HG02981 (cell line): ENCODE measurements around the gene KCNMA1.
"Not testable (repeated sequence)": the region's sequence is repeated elsewhere in the genome, so short reads cannot be mapped to it uniquely, and the experiment has no call there.

Source experiments
- ATAC-seq: cut with Tn5 transposase; IDR thresholded peaks from one replicate; pipeline ENCODE4 v1.9.1; 2021; ENCODE audit warnings: mild to moderate bottlenecking, moderate library complexity; ENCODE audit not compliant: unreplicated experiment

KCNMA1 gene

GRCh38 chr10:77588886-77589285, 48.7 kb downstream of the KCNMA1 start:
- ATAC-seq = no peak

DNA sequence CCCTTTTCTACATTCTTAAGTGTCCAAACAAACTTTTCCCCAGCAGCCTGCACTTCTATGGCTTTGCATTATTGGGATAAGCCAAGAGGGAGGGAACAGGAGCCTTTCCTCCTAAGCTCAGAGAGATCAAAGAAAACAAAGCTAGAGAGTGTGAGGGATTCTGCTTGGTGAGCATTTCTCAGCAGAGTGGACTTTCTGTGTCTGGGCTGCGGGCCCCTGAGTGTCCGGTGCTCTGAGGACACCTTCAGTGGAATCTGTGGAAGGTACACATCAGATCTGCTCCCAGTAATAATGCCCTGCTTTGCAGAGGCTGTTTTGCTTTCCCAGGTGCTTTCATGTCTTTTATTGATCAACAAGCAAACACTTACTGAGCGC, 50.2 kb downstream of the KCNMA1 start:
- ATAC-seq = no peak

- no peak for ATAC-seq
Measured at GRCh38 chr10:77586719-77587415, 50.7 kb downstream of the KCNMA1 start.

GRCh38 chr10:77584938-77585337, 52.7 kb downstream of the KCNMA1 start:
- ATAC-seq = no peak

DNA sequence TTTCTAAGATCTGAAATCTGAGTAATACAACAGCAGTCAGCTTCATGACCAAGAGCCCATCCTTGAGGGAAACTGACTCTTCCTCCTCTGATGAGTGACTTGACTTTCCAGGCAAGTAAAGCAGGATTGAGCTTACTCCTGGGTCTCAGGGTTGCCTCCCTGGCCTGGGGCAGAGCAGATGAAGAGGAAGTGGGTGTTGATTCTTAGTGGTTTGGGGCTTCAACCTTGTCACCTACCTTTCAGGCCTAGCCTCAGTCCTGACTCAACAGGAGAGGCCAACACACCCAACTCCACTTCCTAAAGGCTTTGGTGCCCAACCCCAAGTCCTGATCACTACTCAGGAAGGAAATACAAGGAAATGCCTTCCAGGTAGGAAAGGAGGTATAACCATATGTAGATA, 54.1 kb downstream of the KCNMA1 start:
- ATAC-seq = no peak

- ATAC-seq = no peak
Measured at GRCh38 chr10:77582710-77583115, 54.9 kb downstream of the KCNMA1 start.

DNA sequence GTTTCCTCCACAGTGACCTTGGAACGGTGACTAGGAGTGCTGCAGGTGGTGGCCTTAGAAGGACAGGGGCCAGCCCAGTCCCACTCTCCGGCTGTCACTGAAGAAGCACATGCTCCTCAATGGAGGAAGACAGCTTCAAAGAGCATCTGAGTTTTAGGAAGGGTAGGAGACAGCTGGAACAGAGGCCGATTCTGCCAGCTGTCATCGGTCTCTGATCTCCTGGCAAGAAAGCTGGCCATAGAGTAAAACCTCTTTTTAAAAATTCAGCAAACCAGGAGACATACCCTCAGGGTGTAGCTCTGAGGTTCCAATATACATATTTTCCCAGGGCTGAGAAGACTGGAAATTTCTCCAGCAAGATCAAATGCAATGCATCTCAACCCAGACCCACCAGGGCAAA, 55.9 kb downstream of the KCNMA1 start:
- no peak for ATAC-seq

- ATAC-seq = no peak
Measured at GRCh38 chr10:77580482-77580881, 57.1 kb downstream of the KCNMA1 start.

- ATAC-seq = no peak
Measured at GRCh38 chr10:77578583-77579227, 58.9 kb downstream of the KCNMA1 start.

DNA sequence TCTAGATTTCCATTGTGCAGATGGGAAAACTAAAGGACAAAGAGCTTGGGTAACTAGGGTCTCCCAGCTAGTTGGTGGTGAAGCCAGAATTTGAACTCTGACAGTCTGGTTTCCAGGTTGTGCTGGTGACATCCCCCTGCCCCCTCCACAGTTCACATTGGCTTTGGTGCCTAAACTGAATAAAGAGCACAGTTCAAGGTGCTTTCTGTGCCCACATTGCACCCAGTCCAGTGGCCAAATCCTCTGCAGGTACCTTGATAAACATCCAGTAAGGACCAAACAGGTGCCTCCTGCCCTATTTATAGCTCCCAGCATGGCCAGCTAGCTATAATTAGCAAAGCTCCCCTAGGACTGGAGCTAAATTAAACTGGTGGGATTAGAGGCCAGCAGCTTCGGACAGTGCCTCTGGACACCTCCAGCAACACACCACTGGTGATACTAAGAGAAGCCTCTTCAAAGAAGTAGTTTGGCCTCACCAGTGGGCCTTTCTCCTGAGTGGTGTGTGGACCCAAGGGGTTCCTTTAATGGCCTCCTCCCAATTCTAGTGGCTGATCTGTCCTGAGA, 59.9 kb downstream of the KCNMA1 start:
- ATAC-seq = no peak

- no peak for ATAC-seq
Measured at GRCh38 chr10:77576444-77577032, 61.1 kb downstream of the KCNMA1 start.

DNA sequence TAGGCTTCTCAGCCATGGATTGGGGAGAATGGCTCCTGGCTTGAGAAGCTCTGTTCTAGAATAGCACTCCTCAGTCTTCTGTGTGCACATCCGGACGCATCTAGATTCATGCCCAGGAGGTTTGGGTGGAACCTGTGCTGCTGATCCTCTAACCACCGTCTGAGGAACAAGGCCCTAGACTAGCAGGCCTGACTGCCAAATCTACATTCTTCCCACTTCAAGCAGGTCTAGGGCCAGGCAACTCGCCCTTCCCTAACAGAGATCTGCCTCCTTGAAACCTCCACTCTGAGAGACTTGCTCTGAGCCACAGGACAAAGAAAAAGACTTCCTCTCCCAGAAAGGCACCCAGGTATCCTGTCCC, 61.6 kb downstream of the KCNMA1 start:
- no peak for ATAC-seq

DNA sequence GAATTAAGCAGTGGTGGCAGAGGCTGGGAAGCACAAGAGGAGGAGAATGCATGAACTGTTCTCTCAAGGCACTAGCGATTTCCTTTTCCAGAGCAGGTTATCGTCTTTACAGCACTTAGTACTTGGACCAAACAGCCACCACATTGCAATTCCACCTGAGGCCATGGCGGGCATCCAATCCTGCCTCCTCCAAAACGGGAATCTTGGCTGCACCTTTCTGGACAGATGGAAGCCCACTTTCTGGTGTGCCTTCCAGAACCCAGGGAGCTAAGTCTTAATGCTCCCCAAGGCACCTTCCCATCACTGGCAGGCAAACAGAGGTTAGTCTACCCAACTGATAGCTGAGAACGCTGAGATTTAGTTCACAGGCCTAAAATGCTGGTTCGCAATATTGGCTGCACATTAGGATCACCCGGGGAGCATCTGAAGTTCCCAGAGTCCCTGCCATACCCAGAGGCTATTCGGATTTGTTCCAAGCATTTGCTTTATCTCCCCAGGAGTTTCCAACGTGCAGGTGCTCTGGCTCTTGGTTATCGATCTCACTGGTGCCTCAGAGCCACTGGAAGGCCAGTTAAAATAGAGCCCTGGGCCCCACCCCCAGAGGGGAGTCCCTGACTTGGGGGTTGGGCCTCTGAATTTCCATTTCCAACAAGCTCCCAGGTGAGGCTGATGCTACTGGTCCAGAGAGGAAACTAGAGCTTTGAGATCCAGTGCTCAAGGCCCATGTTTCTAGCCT, 62.2 kb downstream of the KCNMA1 start:
- no peak for ATAC-seq

DNA sequence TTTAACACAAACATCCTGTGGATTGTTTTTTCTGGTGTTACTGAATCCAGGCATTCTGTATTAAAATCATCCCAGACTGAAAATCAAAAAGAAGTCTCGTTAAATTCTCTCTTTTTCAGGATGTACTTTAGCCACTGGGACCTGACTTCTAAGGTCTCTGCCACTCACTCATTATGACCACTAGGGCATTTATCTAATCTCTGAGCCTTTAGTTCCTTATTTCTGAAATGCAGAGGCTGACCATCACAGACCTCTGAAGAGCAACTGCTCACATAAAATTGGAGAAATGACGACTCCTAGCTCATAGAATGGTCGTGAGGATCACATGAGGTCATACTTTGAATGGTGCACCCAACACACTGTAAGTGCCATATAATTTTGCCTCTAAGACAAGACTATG, 63.2 kb downstream of the KCNMA1 start:
- ATAC-seq = no peak

DNA sequence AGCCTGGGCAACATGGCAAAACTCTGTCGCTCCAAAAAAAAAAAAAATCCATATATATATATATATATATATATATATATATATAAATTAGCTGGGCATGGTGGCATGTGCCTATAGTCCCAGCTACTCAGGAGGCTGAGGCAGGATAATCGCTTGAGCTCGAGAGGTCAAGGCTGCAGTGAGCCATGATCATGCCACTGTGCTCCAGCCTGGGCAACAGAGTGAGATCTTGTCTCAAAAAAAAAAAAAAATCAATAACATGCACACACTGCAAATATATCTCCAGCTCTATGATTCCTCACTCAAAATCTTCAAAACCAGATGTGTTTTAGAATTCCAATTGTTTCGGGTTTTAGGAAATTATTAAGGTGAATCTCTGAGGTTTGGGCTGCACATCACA, 65.1 kb downstream of the KCNMA1 start:
- not testable (repeated sequence) for ATAC-seq

GRCh38 chr10:77571490-77571889, 66.1 kb downstream of the KCNMA1 start:
- ATAC-seq = no peak

DNA sequence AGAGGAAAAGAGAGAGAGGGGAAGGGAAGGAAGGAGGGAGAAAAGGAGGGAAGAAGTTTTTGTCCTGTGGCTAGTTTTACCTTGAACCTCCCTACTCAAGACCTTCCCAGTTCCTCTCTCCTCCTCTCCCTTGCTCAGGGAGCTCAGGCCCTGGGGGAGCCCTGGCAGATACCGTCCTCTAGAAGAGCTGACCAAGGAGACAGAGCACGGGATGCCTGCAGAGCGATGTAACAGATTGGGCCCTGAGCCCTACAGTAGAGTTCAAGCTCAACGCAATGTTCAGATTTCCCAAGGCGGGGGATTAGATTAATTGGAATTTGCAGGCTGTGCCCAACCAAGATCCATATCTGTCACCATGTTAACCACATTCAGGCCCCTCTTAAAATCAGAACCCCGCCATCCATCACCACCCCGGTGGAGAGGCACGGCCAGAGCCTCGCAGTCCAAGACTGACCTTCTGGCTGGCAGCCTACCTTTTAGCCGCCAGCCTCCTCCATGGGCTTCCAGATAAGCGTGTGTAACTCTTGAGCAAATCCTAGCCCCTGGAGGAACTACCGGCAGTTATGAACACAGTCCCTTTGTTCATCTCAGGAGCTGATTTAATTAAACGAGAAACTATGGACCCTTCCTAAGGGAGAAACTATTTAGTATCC, 70.6 kb downstream of the KCNMA1 start:
- no peak for ATAC-seq

- ATAC-seq = no peak
Measured at GRCh38 chr10:77566236-77566635, 71.4 kb downstream of the KCNMA1 start.

GRCh38 chr10:77565590-77566023, 72.0 kb downstream of the KCNMA1 start:
- no peak for ATAC-seq

DNA sequence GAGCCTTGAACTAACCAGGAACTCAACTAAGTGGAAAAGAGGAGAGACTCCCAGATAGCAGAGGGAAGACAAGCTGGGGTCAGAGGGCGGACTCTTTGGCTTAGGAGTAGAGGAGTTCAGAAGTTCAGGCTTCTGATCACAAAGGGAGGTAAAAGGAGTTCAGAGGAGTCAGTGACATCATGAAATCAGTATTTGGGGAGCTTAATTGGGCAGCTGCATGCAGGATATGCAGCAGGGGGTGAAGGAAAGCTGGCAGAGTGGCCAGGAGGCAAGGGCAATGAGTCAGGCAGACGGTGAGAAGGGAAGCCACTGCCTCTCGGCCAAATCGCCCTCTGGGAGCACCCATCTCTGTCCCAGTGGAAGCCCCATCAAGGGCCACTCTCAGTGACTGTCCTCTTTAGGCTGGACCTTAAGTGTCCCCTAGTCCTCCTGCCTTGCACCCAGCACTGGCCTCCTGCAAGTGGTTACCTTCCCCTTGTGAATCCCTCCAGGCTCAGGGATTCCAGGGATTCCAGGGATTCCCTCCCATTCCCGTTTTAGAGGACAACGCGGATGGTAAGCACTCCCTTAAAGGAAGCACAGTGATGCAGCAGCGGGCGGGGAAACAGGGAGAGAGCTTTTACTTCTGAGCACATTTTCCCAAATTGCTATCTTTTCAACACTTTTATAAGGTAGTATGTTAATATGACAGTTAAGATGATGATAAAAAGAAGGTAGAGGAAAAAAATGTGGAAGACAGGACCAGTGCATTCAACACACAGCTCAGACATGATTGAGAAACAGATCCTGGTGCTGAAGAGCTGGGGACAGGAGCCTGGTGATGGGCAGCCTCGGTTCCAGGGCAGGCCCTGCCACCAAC, 72.6 kb downstream of the KCNMA1 start:
- ATAC-seq = no peak
